ENCODE data around the gene PTPRU.

Gene PTPRU

DNA sequence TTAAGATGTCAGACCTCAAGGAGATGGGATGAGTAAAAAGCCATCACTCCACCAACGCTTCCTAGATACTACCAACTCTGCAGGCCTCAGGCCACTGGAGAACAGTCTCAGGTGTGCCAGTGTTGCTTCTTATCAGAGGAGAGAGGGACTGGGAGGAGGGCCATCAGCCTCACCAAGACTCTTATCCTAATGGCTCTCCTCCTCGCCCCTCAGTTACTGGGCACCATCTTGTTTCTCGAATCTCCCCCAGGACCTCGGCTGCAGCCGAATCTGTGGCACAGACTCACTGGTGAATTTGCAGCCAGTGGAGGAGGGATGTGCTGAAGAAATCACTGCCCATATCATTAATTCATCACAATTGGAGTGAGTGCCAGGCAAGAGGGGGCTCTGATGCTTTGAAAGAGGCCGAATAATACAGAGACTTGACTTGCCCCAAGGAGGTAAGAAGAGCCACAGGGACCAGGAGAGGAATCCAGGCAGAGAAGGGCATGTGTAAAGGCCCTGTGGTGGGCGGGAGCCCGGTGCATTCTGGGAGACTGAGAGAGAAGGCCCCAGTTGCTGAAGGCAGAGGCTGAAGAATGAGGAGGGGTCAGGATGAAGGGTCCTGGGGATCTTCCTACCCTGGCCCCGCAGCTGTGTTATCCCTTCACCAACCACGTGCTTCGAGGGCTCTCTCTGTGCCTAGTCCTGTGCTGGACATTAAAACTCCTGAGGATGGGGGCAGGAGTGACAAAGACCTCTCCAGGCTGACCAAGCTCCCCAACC is 129.8 kb downstream of the PTPRU start:
- DNase-seq (ENCODE audit: low spot score) = no peak

- no peak for DNase-seq (ENCODE audit: low spot score)
Measured at GRCh38 chr1:29368936-29369932, 132.9 kb downstream of the PTPRU start.

DNA sequence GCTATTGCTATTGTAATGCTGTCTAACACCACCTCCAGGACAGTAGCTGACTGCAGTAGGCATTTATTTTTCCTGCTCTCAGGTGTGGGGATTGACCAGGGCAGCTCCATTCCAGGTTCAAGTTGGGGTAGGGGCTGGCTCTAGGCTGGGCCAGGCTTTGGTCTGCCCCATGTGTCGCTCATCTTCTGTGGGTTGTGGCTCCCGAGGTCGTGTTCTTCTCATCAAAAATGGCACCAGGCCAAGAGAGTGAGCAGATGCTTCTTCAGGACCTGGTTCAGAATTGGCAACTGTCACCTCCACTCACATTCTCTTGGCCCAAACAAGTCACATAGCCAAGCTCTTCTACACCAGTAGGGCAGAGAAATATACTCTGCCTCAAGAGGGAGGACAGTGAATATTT is 133.7 kb downstream of the PTPRU start:
- DNase-seq (ENCODE audit: low spot score) = no peak

- DNase-seq (ENCODE audit: low spot score) = no peak
Measured at GRCh38 chr1:29371332-29371731, 135.0 kb downstream of the PTPRU start.

DNA sequence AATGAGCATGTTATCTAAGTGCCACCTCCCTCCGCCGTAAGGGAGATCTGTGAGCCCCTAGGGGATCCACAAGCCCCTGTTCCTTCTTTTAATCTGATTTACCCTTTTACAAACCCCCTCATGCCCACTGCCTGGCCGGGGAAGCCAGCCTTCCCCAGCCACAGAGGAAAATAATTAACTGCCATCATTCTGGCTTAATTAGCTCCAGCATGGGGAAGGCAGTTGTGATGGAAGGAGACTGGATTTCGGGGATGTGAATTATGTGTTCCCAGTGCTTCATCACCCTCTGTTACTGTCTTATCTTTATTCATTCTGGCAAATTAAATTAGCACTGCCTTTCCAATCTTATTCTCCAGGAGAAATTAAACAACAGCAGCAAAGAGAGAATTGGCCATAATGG is 135.8 kb downstream of the PTPRU start:
- no peak for DNase-seq (ENCODE audit: low spot score)
